Ishikawa (cell line): Measurements from ENCODE around the gene SART3.

ENCODE experiments used
- CREB1 ChIP-seq: IDR thresholded peaks from 2 replicates; pipeline ENCODE4 v1.6.1; 2012; ENCODE audit warnings: low read depth
- NFIC ChIP-seq: IDR thresholded peaks from 2 replicates; pipeline ENCODE4 v1.6.1; 2012
- RAD21 ChIP-seq: IDR thresholded peaks from 2 replicates; pipeline ENCODE4 v1.6.1; 2012; ENCODE audit warnings: low read depth
- TCF12 ChIP-seq: IDR thresholded peaks from 2 replicates; pipeline ENCODE4 v1.6.1; 2012; ENCODE audit warnings: low read depth
- YY1 ChIP-seq: IDR thresholded peaks from 2 replicates; pipeline ENCODE4 v1.6.1; 2012; ENCODE audit warnings: low read depth
- ZBTB7A ChIP-seq: IDR thresholded peaks from 2 replicates; pipeline ENCODE4 v1.6.1; 2012; ENCODE audit warnings: low read depth
- TF ChIP-seq, protein P1 (sequence below): IDR thresholded peaks from 2 replicates; pipeline ENCODE4 v1.6.1; 2012; ENCODE audit warnings: low read depth, mild to moderate bottlenecking
- TF ChIP-seq, protein P2 (sequence below): IDR thresholded peaks from 2 replicates; pipeline ENCODE4 v1.6.1; 2012

DNA sequence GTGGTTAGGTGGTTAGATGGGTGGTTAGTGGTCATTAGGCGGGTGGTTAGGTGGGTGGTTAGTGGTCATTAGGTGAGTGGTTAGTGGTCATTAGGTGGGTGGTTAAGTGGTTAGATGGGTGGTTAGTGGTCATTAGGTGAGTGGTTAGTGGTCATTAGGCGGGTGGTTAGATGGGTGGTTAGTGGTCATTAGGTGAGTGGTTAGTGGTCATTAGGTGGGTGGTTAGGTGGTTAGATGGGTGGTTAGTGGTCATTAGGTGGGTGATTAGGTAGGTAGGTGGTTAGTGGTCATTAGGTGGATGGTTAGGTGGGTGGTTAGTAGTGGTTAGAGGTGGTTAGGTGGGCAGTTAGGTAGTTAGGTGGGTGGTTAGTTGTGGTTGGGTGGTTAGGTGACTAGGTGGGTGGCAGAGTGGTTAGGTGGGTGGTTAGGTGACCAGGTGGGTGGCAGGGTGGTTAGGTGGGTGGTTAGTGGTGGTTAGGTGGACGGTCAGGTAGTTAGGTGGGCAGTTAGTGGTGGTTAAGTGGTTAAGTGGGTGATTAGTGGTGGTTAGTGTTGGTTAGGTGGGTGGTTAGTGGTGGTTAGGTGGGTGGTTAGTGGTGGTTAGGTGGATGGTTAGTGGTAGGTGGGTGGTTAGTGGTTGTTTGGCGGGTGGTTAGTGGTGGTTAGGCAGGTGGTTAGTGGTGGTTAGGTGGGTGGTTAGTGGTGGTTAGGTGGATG lies 44.9 kb upstream of the SART3 start:
- TF ChIP-seq CREB1 (no peak), YY1 (no peak), ZBTB7A (no peak), NFIC (no peak), TCF12 (no peak), RAD21 (no peak)
- TF ChIP-seq, protein P1, sequence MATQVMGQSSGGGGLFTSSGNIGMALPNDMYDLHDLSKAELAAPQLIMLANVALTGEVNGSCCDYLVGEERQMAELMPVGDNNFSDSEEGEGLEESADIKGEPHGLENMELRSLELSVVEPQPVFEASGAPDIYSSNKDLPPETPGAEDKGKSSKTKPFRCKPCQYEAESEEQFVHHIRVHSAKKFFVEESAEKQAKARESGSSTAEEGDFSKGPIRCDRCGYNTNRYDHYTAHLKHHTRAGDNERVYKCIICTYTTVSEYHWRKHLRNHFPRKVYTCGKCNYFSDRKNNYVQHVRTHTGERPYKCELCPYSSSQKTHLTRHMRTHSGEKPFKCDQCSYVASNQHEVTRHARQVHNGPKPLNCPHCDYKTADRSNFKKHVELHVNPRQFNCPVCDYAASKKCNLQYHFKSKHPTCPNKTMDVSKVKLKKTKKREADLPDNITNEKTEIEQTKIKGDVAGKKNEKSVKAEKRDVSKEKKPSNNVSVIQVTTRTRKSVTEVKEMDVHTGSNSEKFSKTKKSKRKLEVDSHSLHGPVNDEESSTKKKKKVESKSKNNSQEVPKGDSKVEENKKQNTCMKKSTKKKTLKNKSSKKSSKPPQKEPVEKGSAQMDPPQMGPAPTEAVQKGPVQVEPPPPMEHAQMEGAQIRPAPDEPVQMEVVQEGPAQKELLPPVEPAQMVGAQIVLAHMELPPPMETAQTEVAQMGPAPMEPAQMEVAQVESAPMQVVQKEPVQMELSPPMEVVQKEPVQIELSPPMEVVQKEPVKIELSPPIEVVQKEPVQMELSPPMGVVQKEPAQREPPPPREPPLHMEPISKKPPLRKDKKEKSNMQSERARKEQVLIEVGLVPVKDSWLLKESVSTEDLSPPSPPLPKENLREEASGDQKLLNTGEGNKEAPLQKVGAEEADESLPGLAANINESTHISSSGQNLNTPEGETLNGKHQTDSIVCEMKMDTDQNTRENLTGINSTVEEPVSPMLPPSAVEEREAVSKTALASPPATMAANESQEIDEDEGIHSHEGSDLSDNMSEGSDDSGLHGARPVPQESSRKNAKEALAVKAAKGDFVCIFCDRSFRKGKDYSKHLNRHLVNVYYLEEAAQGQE, result no peak
- TF ChIP-seq, protein P2, sequence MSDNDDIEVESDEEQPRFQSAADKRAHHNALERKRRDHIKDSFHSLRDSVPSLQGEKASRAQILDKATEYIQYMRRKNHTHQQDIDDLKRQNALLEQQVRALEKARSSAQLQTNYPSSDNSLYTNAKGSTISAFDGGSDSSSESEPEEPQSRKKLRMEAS, result no peak
